OCI-LY7 (cell line): ENCODE results near the gene KCNT1.

Experiments
- EZH2phosphoT487 ChIP-seq: fragments of 200-600 bp; sonication (generic); IDR thresholded peaks from 2 replicates; pipeline ENCODE4 v1.6.1; 2018; ENCODE audit warnings: low read depth, borderline replicate concordance, mild to moderate bottlenecking, mixed run types, antibody characterized with exemption, low read length, moderate library complexity, mixed read lengths
- TF ChIP-seq, protein P1 (sequence below): fragments of 200-600 bp; sonication (generic); conservative IDR thresholded peaks from 2 replicates; pipeline ENCODE4 v1.5.1; 2014; ENCODE audit warnings: mild to moderate bottlenecking, antibody characterized with exemption, low read length, moderate library complexity, mixed read lengths

DNA sequence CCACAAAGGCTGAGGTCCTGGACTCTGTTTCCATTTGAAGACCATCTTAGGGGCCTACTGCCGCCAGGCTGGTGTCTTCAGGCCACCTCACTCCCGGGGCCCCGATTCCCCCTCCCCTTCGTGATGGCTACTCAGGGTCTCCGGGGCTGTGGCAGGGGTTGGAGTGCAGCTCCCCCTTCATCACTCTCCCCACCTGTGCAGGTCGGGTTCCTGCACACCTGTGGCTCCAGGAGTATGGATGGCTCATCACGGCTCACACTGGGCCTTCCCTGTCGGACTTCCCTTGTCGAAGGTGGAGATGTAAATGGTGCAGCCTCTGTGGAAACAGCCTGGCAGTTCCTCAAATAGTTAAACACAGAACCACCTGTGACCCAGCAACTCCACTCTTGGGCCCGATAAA is 27.0 kb upstream of the KCNT1 start:
- TF ChIP-seq, protein P1, sequence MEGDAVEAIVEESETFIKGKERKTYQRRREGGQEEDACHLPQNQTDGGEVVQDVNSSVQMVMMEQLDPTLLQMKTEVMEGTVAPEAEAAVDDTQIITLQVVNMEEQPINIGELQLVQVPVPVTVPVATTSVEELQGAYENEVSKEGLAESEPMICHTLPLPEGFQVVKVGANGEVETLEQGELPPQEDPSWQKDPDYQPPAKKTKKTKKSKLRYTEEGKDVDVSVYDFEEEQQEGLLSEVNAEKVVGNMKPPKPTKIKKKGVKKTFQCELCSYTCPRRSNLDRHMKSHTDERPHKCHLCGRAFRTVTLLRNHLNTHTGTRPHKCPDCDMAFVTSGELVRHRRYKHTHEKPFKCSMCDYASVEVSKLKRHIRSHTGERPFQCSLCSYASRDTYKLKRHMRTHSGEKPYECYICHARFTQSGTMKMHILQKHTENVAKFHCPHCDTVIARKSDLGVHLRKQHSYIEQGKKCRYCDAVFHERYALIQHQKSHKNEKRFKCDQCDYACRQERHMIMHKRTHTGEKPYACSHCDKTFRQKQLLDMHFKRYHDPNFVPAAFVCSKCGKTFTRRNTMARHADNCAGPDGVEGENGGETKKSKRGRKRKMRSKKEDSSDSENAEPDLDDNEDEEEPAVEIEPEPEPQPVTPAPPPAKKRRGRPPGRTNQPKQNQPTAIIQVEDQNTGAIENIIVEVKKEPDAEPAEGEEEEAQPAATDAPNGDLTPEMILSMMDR = no peak
- no peak for TF ChIP-seq EZH2phosphoT487
